ENCODE results near the gene ZFAND3. TPM values are rescaled to one million over a fixed set of nuclear protein-coding genes. Genes with fewer than 3 reads are reported as not detected.
A peak's percentile ranks its signal among the peaks of the same experiment; 100 is the strongest.

ZFAND3 gene
- total RNA-seq, 2 experiments from 2014 or later: 27.5 to 29.2 TPM

- Mint-ChIP-seq H3K9me3 (ENCODE audit: insufficient read depth) (no peaks in the 10 kb centered on the region), H3K4me3 (no peak overlapping the region), H3K4me1 (ENCODE audit: low read depth) (no peaks in the 10 kb centered on the region), H3K27ac (no peak overlapping the region), H3K27me3 (ENCODE audit: low read depth) (no peaks in the 10 kb centered on the region), H3K36me3 (ENCODE audit: low read depth) (no peaks in the 10 kb centered on the region)
- ChIA-PET POLR2A (no interaction called here), CTCF (interaction anchor here (1.2 kb wide), 1 partner anchor 16 kb away, joined by 3 read pairs; no protein-coding TSS in a partner anchor)
- ATAC-seq: no peak
- DNase-seq: no peak
These were observed 352.6 kb downstream of the ZFAND3 start for GRCh38 chr6:38171997-38172738.

GRCh38 chr6:38172739-38173410 lies 353.3 kb downstream of the ZFAND3 start:
- DNase-seq (no peak), ATAC-seq (no peak)
- Mint-ChIP-seq H3K36me3 (ENCODE audit: low read depth) (no peaks in the 10 kb centered on the region), H3K9me3 (ENCODE audit: insufficient read depth) (no peaks in the 10 kb centered on the region), H3K4me1 (ENCODE audit: low read depth) (no peaks in the 10 kb centered on the region), H3K4me3 (no peak overlapping the region), H3K27ac (no peak overlapping the region), H3K27me3 (ENCODE audit: low read depth) (no peaks in the 10 kb centered on the region)
- CTCF ChIA-PET: no interaction called here
- POLR2A ChIA-PET: no interaction called here

GRCh38 chr6:38173909-38174308 lies 354.4 kb downstream of the ZFAND3 start:
- ATAC-seq (no peak), DNase-seq (no peak)
- Mint-ChIP-seq H3K4me3 (no peak overlapping the region), H3K27me3 (ENCODE audit: low read depth) (no peaks in the 10 kb centered on the region), H3K27ac (no peak overlapping the region), H3K4me1 (ENCODE audit: low read depth) (peaks cover 5% of the 10 kb centered on the region), H3K36me3 (ENCODE audit: low read depth) (no peaks in the 10 kb centered on the region), H3K9me3 (ENCODE audit: insufficient read depth) (no peaks in the 10 kb centered on the region)
- POLR2A ChIA-PET: no interaction called here
- CTCF ChIA-PET: no interaction called here

GRCh38 chr6:38174315-38174714 lies 354.8 kb downstream of the ZFAND3 start:
- H3K4me1 Mint-ChIP-seq (ENCODE audit: low read depth): peaks cover 5% of the 10 kb centered on the region
- H3K4me3 Mint-ChIP-seq: no peak overlapping the region
- no peaks in the 10 kb centered on the region for H3K36me3 Mint-ChIP-seq (ENCODE audit: low read depth)
- ChIA-PET CTCF (no interaction called here), POLR2A (no interaction called here)
- H3K27ac Mint-ChIP-seq: no peak overlapping the region
- DNase-seq: no peak
- H3K27me3 Mint-ChIP-seq (ENCODE audit: low read depth): no peaks in the 10 kb centered on the region
- H3K9me3 Mint-ChIP-seq (ENCODE audit: insufficient read depth): no peaks in the 10 kb centered on the region
- no peak for ATAC-seq

GRCh38 chr6:38174806-38175495 lies 355.4 kb downstream of the ZFAND3 start:
- POLR2A ChIA-PET: no interaction called here
- CTCF ChIA-PET: no interaction called here
- DNase-seq (no peak), ATAC-seq (no peak)
- H3K27ac Mint-ChIP-seq: no peak overlapping the region
- H3K9me3 Mint-ChIP-seq (ENCODE audit: insufficient read depth): no peaks in the 10 kb centered on the region
- no peaks in the 10 kb centered on the region for H3K36me3 Mint-ChIP-seq (ENCODE audit: low read depth)
- no peak overlapping the region for H3K4me3 Mint-ChIP-seq
- H3K4me1 Mint-ChIP-seq (ENCODE audit: low read depth): peaks cover 5% of the 10 kb centered on the region
- H3K27me3 Mint-ChIP-seq (ENCODE audit: low read depth): no peaks in the 10 kb centered on the region

GRCh38 chr6:38175786-38176185 lies 356.3 kb downstream of the ZFAND3 start:
- H3K9me3 Mint-ChIP-seq (ENCODE audit: insufficient read depth): no peaks in the 10 kb centered on the region
- POLR2A ChIA-PET: no interaction called here

GRCh38 chr6:38176797-38177751 lies 357.5 kb downstream of the ZFAND3 start:
- H3K4me3 Mint-ChIP-seq: no peak overlapping the region
- peaks cover 5% of the 10 kb centered on the region for H3K4me1 Mint-ChIP-seq (ENCODE audit: low read depth)
- no peaks in the 10 kb centered on the region for H3K36me3 Mint-ChIP-seq (ENCODE audit: low read depth)
- no peaks in the 10 kb centered on the region for H3K27me3 Mint-ChIP-seq (ENCODE audit: low read depth)
- DNase-seq (no peak), ATAC-seq (no peak)
- H3K9me3 Mint-ChIP-seq (ENCODE audit: insufficient read depth): no peaks in the 10 kb centered on the region
- ChIA-PET POLR2A (no interaction called here), CTCF (no interaction called here)
- H3K27ac Mint-ChIP-seq: peak overlapping the region; percentile 7

More at GRCh38 chr6:38175786-38176185, 356.3 kb downstream of the ZFAND3 start:
- CTCF ChIA-PET: no interaction called here
- H3K27ac Mint-ChIP-seq: no peak overlapping the region
- no peaks in the 10 kb centered on the region for H3K27me3 Mint-ChIP-seq (ENCODE audit: low read depth)
- peaks cover 5% of the 10 kb centered on the region for H3K4me1 Mint-ChIP-seq (ENCODE audit: low read depth)
- ATAC-seq (no peak), DNase-seq (no peak)
- no peak overlapping the region for H3K4me3 Mint-ChIP-seq
- H3K36me3 Mint-ChIP-seq (ENCODE audit: low read depth): no peaks in the 10 kb centered on the region

GRCh38 chr6:38177882-38178583 lies 358.5 kb downstream of the ZFAND3 start:
- Mint-ChIP-seq H3K4me1 (ENCODE audit: low read depth) (peaks cover 5% of the 10 kb centered on the region), H3K27me3 (ENCODE audit: low read depth) (no peaks in the 10 kb centered on the region), H3K27ac (peak overlapping the region; percentile 20), H3K4me3 (no peak overlapping the region), H3K36me3 (ENCODE audit: low read depth) (no peaks in the 10 kb centered on the region), H3K9me3 (ENCODE audit: insufficient read depth) (no peaks in the 10 kb centered on the region)
- DNase-seq (no peak), ATAC-seq (no peak)
- ChIA-PET CTCF (no interaction called here), POLR2A (no interaction called here)

GRCh38 chr6:38178584-38178886 lies 359.0 kb downstream of the ZFAND3 start:
- CTCF ChIA-PET: no interaction called here
- no peak for ATAC-seq
- POLR2A ChIA-PET: no interaction called here
- no peak overlapping the region for H3K27ac Mint-ChIP-seq
- H3K27me3 Mint-ChIP-seq (ENCODE audit: low read depth): no peaks in the 10 kb centered on the region
- H3K36me3 Mint-ChIP-seq (ENCODE audit: low read depth): no peaks in the 10 kb centered on the region
- H3K9me3 Mint-ChIP-seq (ENCODE audit: insufficient read depth): no peaks in the 10 kb centered on the region
- H3K4me1 Mint-ChIP-seq (ENCODE audit: low read depth): peaks cover 5% of the 10 kb centered on the region
- DNase-seq: no peak
- H3K4me3 Mint-ChIP-seq: no peak overlapping the region

GRCh38 chr6:38179300-38179699 lies 359.8 kb downstream of the ZFAND3 start:
- Mint-ChIP-seq H3K27ac (no peak overlapping the region), H3K9me3 (ENCODE audit: insufficient read depth) (no peaks in the 10 kb centered on the region), H3K4me1 (ENCODE audit: low read depth) (peaks cover 5% of the 10 kb centered on the region), H3K36me3 (ENCODE audit: low read depth) (no peaks in the 10 kb centered on the region), H3K4me3 (no peak overlapping the region), H3K27me3 (ENCODE audit: low read depth) (no peaks in the 10 kb centered on the region)
- CTCF ChIA-PET: no interaction called here
- POLR2A ChIA-PET: no interaction called here
- DNase-seq (no peak), ATAC-seq (no peak)

GRCh38 chr6:38179794-38180430 lies 360.4 kb downstream of the ZFAND3 start:
- ChIA-PET POLR2A (no interaction called here), CTCF (no interaction called here)
- Mint-ChIP-seq H3K27me3 (ENCODE audit: low read depth) (no peaks in the 10 kb centered on the region), H3K36me3 (ENCODE audit: low read depth) (no peaks in the 10 kb centered on the region), H3K9me3 (ENCODE audit: insufficient read depth) (no peaks in the 10 kb centered on the region), H3K4me3 (no peak overlapping the region), H3K4me1 (ENCODE audit: low read depth) (peaks cover 5% of the 10 kb centered on the region), H3K27ac (no peak overlapping the region)
- ATAC-seq: no peak
- DNase-seq: no peak

All from activated CD8-positive, alpha-beta T cell treated with anti-CD3 and anti-CD28 coated beads, Interleukin-2, amount 10 ng/mL, durations not matched to agents 7 days and 5 days (primary cell).